SKM-1 treated with dmso at 0.1 percent for 144 hours (cell line): Measurements from ENCODE around the gene TSEN54.
A peak's percentile ranks its signal among the peaks of the same experiment; 100 is the strongest.
"Not testable (repeated sequence)": the region's sequence is repeated elsewhere in the genome, so short reads cannot be mapped to it uniquely, and the experiment has no call there.

Source experiments
- DNase-seq: peaks from one replicate; lab custom pipeline; 2025; ENCODE audit not compliant: unreplicated experiment; lab: John Stamatoyannopoulos, UW

Gene TSEN54

DNA sequence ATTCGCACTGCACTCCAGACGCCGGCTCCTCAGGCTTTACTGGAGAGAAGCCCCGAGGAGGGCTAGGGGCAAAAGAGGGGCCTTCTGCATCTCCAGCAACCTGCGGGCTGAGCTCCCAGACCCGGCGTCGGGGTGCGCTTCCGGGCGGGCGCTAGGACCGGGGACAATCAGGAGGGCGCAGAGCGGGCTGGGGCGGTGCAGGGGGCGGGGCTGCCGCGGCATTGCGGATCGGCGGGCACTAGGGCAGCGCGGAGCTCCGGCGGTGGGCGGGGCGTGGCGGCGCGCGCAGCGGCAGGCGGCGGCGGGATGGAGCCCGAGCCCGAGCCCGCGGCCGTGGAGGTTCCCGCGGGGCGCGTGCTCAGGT, at the start of gene TSEN54:
Gene TSEN54 (plus strand): TSS at position 274 of the 364 bp plus-strand sequence. CDS start 33 bp downstream, at position 307.
- DNase-seq = peak; percentile 90

- no peak for DNase-seq
Measured at GRCh38 chr17:75468291-75468754, 48.0 kb upstream of the TSEN54 start.

- no peak for DNase-seq
Measured at GRCh38 chr17:75468779-75469373, 47.5 kb upstream of the TSEN54 start.

DNA sequence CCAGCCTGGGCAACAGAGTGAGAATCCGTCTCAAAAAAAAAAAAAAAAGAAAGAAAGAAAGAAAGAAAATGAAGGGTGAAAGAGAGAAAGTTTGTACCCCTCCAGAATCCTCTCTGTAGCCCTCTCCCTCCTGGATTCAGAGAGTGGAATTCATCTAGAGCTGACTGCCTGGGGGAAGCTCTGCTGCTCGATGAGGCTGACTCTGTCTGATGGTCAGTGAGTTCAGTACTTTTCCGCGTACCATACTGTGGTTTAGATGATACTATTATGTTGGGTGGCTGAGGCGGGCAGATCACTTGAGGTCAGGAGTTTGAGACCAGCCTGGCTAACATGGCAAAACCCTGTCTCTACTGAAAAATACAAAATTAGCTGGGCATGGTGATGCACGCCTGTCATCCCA, 45.1 kb upstream of the TSEN54 start:
- no peak for DNase-seq

GRCh38 chr17:75472119-75472518, 44.2 kb upstream of the TSEN54 start:
- no peak for DNase-seq

- DNase-seq = no peak
Measured at GRCh38 chr17:75473246-75473645, 43.1 kb upstream of the TSEN54 start.

GRCh38 chr17:75474736-75475135, 41.6 kb upstream of the TSEN54 start:
- no peak for DNase-seq

- DNase-seq = no peak
Measured at GRCh38 chr17:75475144-75475835, 41.0 kb upstream of the TSEN54 start.

DNA sequence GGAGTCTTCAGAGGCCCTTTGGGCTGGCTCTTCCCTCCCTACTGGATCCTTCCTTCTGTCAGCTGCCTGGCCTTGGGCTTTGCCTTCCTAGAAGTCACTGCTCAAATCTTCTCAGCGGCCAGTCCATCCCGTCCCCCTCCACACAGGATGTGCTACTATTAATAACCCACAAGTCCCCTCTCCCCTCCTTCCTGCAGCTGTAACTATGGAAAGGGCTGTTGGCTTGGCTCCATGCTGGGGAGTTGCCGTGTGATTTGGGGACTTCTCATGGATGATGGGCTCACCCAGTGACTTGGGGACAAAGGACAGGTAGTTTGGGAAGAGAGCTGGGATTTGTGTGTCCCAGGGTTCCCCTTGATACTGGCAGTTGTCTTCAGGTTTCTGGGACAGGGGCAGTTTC, 40.5 kb upstream of the TSEN54 start:
- DNase-seq = no peak

GRCh38 chr17:75476271-75476671, 40.1 kb upstream of the TSEN54 start:
- DNase-seq = no peak

- DNase-seq = no peak
Measured at GRCh38 chr17:75476752-75477489, 39.4 kb upstream of the TSEN54 start.

GRCh38 chr17:75477490-75477862, 38.9 kb upstream of the TSEN54 start:
- not testable (repeated sequence) for DNase-seq

GRCh38 chr17:75478508-75478907, 37.8 kb upstream of the TSEN54 start:
- DNase-seq = no peak

GRCh38 chr17:75480281-75480680, 36.0 kb upstream of the TSEN54 start:
- DNase-seq = no peak

- no peak for DNase-seq
Measured at GRCh38 chr17:75481194-75482068, 34.9 kb upstream of the TSEN54 start.

DNA sequence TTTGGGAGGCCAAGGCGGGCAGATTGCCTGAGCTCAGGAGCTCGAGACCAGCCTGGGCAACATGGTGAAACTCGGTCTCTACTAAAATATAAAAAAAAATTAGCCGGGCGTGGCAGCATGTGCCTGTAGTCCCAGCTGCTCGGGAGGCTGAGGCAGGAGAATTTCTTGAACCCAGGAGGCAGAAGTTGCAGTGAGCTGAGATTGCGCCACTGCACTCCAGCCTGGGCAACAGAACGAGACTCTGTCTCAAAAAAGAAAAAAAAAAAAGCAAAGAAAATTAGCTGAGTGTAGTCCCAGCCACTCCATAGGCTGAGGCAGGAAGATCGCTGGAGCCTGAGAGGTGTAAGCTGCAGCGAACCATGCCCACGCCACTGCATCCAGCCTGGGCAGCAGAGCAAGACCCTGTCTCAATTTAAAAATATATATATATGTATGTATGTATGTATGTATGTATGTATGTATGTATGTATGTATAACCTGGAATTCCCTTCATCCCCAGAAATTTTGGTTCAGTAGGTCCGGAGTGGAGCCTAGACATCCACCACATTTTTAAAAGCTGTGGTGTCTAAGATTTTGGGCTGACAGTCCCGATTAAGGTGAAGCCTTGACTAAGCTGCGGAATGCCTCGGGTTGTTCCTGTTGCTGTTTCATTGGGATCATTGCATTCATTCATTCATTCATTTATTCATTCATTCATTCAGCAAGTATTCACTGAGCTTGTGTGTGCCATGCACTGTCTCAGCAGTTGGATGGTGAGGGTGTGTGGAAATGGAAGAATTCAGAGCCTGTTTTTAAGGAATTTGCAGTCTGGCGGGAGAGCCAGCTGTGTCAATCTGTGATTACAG, 34.0 kb upstream of the TSEN54 start:
- DNase-seq = no peak

DNA sequence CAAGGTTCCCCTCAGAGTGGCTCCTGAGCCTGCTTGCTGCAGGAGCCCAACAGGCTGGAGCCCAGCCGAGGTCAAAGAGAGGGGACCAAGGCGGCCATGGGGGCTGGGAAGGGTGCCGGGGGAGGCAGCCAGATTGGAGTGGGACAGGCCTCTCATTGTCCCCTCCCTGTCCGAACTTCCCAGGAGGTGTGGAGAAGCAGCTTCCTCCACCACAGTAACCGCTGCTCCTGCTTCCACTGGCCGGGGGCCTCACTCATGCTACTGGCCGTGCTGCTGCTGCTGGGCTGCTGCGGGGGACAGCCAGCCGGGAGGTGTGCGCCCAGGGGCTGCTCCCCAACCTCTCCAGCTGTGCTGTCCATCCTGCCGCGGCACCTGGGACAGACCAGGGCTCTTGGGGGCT, 30.6 kb upstream of the TSEN54 start:
- no peak for DNase-seq

DNA sequence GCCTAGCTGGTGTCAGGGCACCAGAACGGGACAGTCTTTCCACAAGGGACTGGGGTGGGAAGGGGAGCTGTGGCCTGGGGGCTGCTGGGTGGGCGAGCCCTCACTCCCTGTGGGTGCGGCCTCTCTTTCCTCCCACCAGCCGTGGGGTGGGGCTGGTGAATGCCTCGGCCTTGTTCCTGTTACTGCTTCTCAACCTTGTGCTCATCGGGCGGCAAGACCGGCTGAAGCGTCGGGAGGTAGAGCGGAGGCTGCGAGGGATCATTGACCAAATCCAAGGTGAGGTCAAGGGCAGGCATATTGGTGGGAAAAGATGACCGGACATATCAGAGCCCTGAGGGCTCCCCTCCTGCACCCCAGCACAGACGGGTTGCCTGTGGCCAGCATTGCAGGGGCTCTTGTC, 30.2 kb upstream of the TSEN54 start:
- DNase-seq = no peak

DNA sequence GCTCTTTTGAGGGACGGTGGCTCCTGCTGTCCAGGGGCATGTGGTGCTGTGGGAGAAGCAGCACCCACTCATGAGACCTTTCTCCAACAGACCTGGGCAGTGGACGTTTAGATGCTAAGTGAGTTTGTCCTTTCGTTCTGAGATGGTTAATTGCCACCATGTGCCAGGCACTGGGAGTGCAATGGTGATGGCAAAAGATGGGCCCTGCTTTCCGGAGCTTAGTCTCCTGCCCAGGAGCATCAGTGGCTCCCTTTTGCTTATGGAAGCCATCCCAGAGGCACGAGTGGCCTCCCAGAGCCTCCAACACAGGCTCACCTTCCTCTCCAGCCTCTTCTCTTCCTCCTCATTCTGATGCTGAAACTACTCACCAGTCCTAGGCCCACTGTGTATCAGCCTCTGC, 29.4 kb upstream of the TSEN54 start:
- DNase-seq = no peak

- peak; percentile 80 for DNase-seq
Measured at GRCh38 chr17:75487351-75488070, 28.8 kb upstream of the TSEN54 start.
